Neuronal stem cell (in vitro differentiated cells): Measurements from ENCODE around the gene NFATC3.
A peak's percentile ranks its signal among the peaks of the same experiment; 100 is the strongest.

ENCODE experiments used
- DNase-seq: peaks from one replicate; pipeline ENCODE4 v3.0.0-alpha.2; 2013; ENCODE audit warnings: low spot score
- H2AFZ ChIP-seq: one replicate; pipeline ENCODE4 v1.6.1; 2013; ENCODE audit warnings: mild to moderate bottlenecking, low read length, inconsistent platforms
- H2AK5ac ChIP-seq: 2 replicates; pipeline ENCODE4 v1.6.1; 2013; ENCODE audit warnings: low read depth, mild to moderate bottlenecking, inconsistent platforms, low read length, moderate library complexity, mixed read lengths
- H2BK120ac ChIP-seq: 2 replicates; pipeline ENCODE4 v1.6.1; 2013; ENCODE audit warnings: low read depth, mild to moderate bottlenecking, inconsistent platforms, low read length, moderate library complexity, mixed read lengths
- H2BK12ac ChIP-seq: one replicate; pipeline ENCODE4 v1.6.1; 2013; ENCODE audit warnings: low read length, inconsistent platforms
- H2BK15ac ChIP-seq: 2 replicates; pipeline ENCODE4 v1.6.1; 2013; ENCODE audit warnings: mild to moderate bottlenecking, low read length, inconsistent platforms, mixed read lengths
- H2BK5ac ChIP-seq: one replicate; pipeline ENCODE4 v1.6.1; 2013; ENCODE audit warnings: inconsistent platforms, mild to moderate bottlenecking, low read length, moderate library complexity
- H3K14ac ChIP-seq: one replicate; pipeline ENCODE4 v1.6.1; 2013; ENCODE audit warnings: low read length, inconsistent platforms
- H3K18ac ChIP-seq: 2 replicates; pipeline ENCODE4 v1.6.1; 2013; ENCODE audit warnings: low read length, inconsistent platforms
- H3K23ac ChIP-seq: 2 replicates; pipeline ENCODE4 v1.6.1; 2013; ENCODE audit warnings: low read depth, mild to moderate bottlenecking, mixed read lengths, low read length, inconsistent platforms; ENCODE audit not compliant: poor library complexity
- H3K27ac ChIP-seq: replicated peaks from 3 replicates; pipeline ENCODE4 v1.5.1; 2013; ENCODE audit warnings: low read length, inconsistent platforms
- H3K27me3 ChIP-seq, 3 experiments: 2 replicates each; pipeline ENCODE4 v1.6.1; 2013; ENCODE audit warnings: low read length in 3 of 3, mild to moderate bottlenecking in 2 of 3, inconsistent platforms in 1 of 3, low read depth in 1 of 3, mixed read lengths in 1 of 3, moderate library complexity in 1 of 3; ENCODE audit not compliant: control insufficient read depth in 3 of 3, insufficient read depth in 3 of 3
- H3K36me3 ChIP-seq, 2 donors: replicated peaks in 1 of 2; 2 replicates each; pipeline ENCODE4 v1.6.1; 2013; ENCODE audit warnings: low read length in 2 of 2; ENCODE audit not compliant: control insufficient read depth in 2 of 2, insufficient read depth in 2 of 2
- H3K4ac ChIP-seq: 2 replicates; pipeline ENCODE4 v1.6.1; 2013; ENCODE audit warnings: inconsistent platforms, mild to moderate bottlenecking, low read length, moderate library complexity
- H3K4me1 ChIP-seq, 2 donors: 1 replicate in 1 of 2; 2 replicates in 1 of 2; pipeline ENCODE4 v1.6.1; 2013; ENCODE audit warnings: low read length in 2 of 2, low read depth in 1 of 2; ENCODE audit not compliant: control insufficient read depth in 2 of 2, insufficient read depth in 1 of 2
- H3K4me2 ChIP-seq: one replicate; pipeline ENCODE4 v1.6.1; 2013; ENCODE audit warnings: mild to moderate bottlenecking, low read length, inconsistent platforms; ENCODE audit not compliant: insufficient read depth, poor library complexity, severe bottlenecking
- H3K4me3 ChIP-seq, 2 donors: 2 replicates each; pipeline ENCODE4 v1.5.1; 2013; ENCODE audit warnings: low read length in 2 of 2, mild to moderate bottlenecking in 2 of 2, inconsistent platforms in 1 of 2, moderate library complexity in 1 of 2
- H3K79me1 ChIP-seq: one replicate; pipeline ENCODE4 v1.6.1; 2013; ENCODE audit warnings: low read depth, mild to moderate bottlenecking, inconsistent platforms, low read length, moderate library complexity
- H3K9ac ChIP-seq: one replicate; pipeline ENCODE4 v1.6.1; 2013; ENCODE audit warnings: mild to moderate bottlenecking, low read depth, low read length, inconsistent platforms; ENCODE audit not compliant: poor library complexity
- H3K9me3 ChIP-seq, 2 donors: replicated peaks in 1 of 2; 2 replicates each; pipeline versions ENCODE3 to v1.6.1; 2013; ENCODE audit warnings: low read length in 2 of 2, mild to moderate bottlenecking in 2 of 2, inconsistent platforms in 1 of 2, low read depth in 1 of 2, mixed read lengths in 1 of 2, moderate library complexity in 1 of 2; ENCODE audit not compliant: control insufficient read depth in 2 of 2, insufficient read depth in 1 of 2
- H4K8ac ChIP-seq: one replicate; pipeline ENCODE4 v1.6.1; 2013; ENCODE audit warnings: low read depth, mild to moderate bottlenecking, inconsistent platforms, low read length, moderate library complexity
- H4K91ac ChIP-seq: one replicate; pipeline ENCODE4 v1.6.1; 2013; ENCODE audit warnings: low read length, low read depth, mild to moderate bottlenecking, inconsistent platforms; ENCODE audit not compliant: poor library complexity
- WGBS, 2 donors: extraction: QIAGEN DNeasy Blood & Tissue Kit; methylation state at CpG; one replicate each; pipeline ENCODE4 v1.1.7; 2013; ENCODE audit warnings: missing lambda C conversion rate in 2 of 2, mixed read lengths in 1 of 2; ENCODE audit not compliant: insufficient read length in 2 of 2, insufficient replicate concordance in 1 of 2; ENCODE audit errors: extremely low coverage in 2 of 2; 5-methylcytosine and 5-hydroxymethylcytosine counted together

NFATC3 gene

GRCh38 chr16:68229431-68230175 is 144.4 kb downstream of the NFATC3 start:
- Histone ChIP-seq H2BK120ac (no peak overlapping the region), H3K18ac (no peak overlapping the region), H3K4ac (no peak overlapping the region), H4K91ac (no peak overlapping the region), H3K27me3 (peaks cover 0 to 13% (median 0%) of the 10 kb centered on the region in 3 experiments), H2AFZ (no peak overlapping the region), H2BK12ac (no peak overlapping the region), H2BK15ac (no peak overlapping the region), H3K36me3 (peaks cover 8 to 55% of the 10 kb centered on the region in 2 donors), H2AK5ac (no peak overlapping the region), H3K79me1 (peaks cover 2% of the 10 kb centered on the region), H3K9ac (no peak overlapping the region), H3K23ac (no peak overlapping the region), H3K4me3 (no peak overlapping the region), H3K14ac (no peak overlapping the region), H3K9me3 (no peaks in the 10 kb centered on the region), H4K8ac (no peak overlapping the region), H3K27ac (no peak overlapping the region), H3K4me1 (no peaks in the 10 kb centered on the region), H3K4me2 (no peak overlapping the region), H2BK5ac (no peak overlapping the region)
- no peak for DNase-seq
- WGBS, 2 donors: no CpG with 5 or more reads among the region's 4 CpGs

GRCh38 chr16:68230176-68230571 is 145.0 kb downstream of the NFATC3 start:
- Histone ChIP-seq H4K91ac (no peak overlapping the region), H4K8ac (no peak overlapping the region), H3K4ac (no peak overlapping the region), H2BK12ac (no peak overlapping the region), H3K9me3 (peaks cover 0 to under 1% of the 10 kb centered on the region in 2 donors), H3K23ac (no peak overlapping the region), H2BK120ac (no peak overlapping the region), H2BK5ac (no peak overlapping the region), H3K36me3 (peaks cover 8 to 55% of the 10 kb centered on the region in 2 donors), H3K27me3 (peaks cover 0 to 19% (median 3%) of the 10 kb centered on the region in 3 experiments), H3K9ac (no peak overlapping the region), H2BK15ac (no peak overlapping the region), H3K14ac (no peak overlapping the region), H2AK5ac (no peak overlapping the region), H3K4me1 (peaks cover 0 to 2% of the 10 kb centered on the region in 2 donors), H3K4me3 (no peak overlapping the region), H3K4me2 (no peak overlapping the region), H3K27ac (no peak overlapping the region), H3K18ac (no peak overlapping the region), H2AFZ (no peak overlapping the region), H3K79me1 (peaks cover 2% of the 10 kb centered on the region)
- no CpG with 5 or more reads among the region's 9 CpGs for WGBS, 2 donors
- no peak for DNase-seq

- Histone ChIP-seq H3K9ac (no peak overlapping the region), H3K27ac (no peak overlapping the region), H2AK5ac (no peak overlapping the region), H2BK120ac (no peak overlapping the region), H2BK15ac (no peak overlapping the region), H3K9me3 (peaks cover 0 to 6% of the 10 kb centered on the region in 2 donors), H3K4me1 (peaks cover 0 to 7% of the 10 kb centered on the region in 2 donors), H4K8ac (no peak overlapping the region), H3K18ac (no peak overlapping the region), H3K23ac (no peak overlapping the region), H3K4me2 (no peak overlapping the region), H3K79me1 (peaks cover 2% of the 10 kb centered on the region), H2BK12ac (no peak overlapping the region), H3K27me3 (peaks cover 0 to 26% (median 9%) of the 10 kb centered on the region in 3 experiments), H3K36me3 (peaks cover 8 to 54% of the 10 kb centered on the region in 2 donors), H3K4me3 (no peak overlapping the region), H4K91ac (no peak overlapping the region), H2AFZ (no peak overlapping the region), H3K4ac (no peak overlapping the region), H3K14ac (no peak overlapping the region), H2BK5ac (peak overlapping the region; percentile 67)
- DNase-seq: no peak
- no CpG with 5 or more reads among the region's 12 CpGs for WGBS, 2 donors
Measured at GRCh38 chr16:68230956-68231355, 145.8 kb downstream of the NFATC3 start.

- Histone ChIP-seq H2BK15ac (no peak overlapping the region), H3K23ac (peak overlapping the region; percentile 71), H3K79me1 (peaks cover 2% of the 10 kb centered on the region), H2AK5ac (no peak overlapping the region), H2BK120ac (no peak overlapping the region), H3K9me3 (peaks cover 0 to 6% of the 10 kb centered on the region in 2 donors), H3K27ac (no peak overlapping the region), H4K8ac (no peak overlapping the region), H3K36me3 (peaks cover 6 to 48% of the 10 kb centered on the region in 2 donors), H4K91ac (no peak overlapping the region), H3K27me3 (peaks cover 0 to 32% (median 14%) of the 10 kb centered on the region in 3 experiments), H3K9ac (no peak overlapping the region), H2BK12ac (no peak overlapping the region), H3K4me2 (no peak overlapping the region), H3K18ac (no peak overlapping the region), H3K14ac (no peak overlapping the region), H3K4ac (no peak overlapping the region), H2BK5ac (peak overlapping the region; percentile 67), H2AFZ (no peak overlapping the region), H3K4me1 (peaks cover 0 to 12% of the 10 kb centered on the region in 2 donors), H3K4me3 (no peak overlapping the region)
- WGBS, 2 donors: no CpG with 5 or more reads among the region's 26 CpGs
- no peak for DNase-seq
Measured at GRCh38 chr16:68231384-68232136, 146.4 kb downstream of the NFATC3 start.
